GM19438 (cell line): Measurements from ENCODE around the gene TGFBR3L.

ENCODE experiments used
- ATAC-seq: cut with Tn5 transposase; IDR thresholded peaks from one replicate; pipeline ENCODE4 v1.9.1; 2021; ENCODE audit warnings: low read depth; ENCODE audit not compliant: unreplicated experiment

The TGFBR3L gene

DNA sequence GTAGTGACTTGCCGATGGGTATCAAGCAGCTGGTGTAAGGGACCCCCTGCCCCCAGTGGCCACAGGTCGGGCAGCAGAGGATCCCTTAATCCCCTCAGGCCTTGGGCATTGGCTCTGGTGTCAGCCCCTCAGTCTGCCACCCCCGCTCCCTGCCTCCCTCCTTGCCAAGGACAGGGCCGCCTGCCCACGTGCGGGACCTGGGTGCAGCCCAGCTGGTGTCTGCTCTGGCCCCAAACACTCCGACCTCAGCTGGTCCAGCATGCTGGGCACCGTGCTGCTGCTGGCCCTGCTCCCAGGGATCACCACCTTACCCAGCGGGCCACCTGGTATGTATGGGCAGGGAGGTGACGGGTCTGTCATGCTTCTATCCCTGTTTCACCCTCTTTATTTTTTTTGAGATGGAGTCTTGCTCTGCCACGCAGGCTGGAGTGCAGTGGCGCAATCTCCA, at the start of gene TGFBR3L:
Gene TGFBR3L (plus strand): TSS at position 233 of the 448 bp plus-strand sequence.
- no peak for ATAC-seq

DNA sequence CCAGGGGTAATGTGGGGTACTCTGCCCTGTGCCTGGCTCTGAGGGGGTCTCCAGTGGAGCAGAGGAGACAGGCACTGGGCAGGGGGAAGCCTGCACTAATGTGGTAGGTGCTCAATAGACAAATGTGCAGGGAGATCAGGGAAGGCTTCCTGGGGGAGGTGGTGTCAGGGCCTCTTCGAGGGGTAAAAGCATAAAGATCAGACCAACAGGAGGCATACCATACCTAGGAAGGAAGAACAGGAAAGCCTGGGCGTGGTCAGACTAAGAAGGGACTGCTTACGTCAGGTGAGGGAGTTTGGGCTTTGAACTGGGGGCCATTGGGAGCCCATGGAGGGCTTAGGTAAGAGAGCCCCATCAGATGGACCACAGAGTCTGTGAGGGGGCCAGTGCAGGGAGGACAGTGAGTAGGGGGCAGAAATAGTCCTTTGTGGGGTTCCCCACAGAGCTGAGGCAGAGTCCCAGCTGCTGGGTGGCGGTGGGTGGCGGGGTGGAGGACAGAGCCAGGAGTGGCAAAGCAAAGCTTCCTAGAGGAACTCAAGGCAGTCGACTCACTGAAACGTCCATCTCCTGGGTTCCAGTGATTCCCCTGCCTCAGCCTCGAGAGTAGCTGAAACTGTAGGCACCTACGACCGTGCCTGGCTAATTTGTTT, 49.2 kb upstream of the TGFBR3L start:
- no peak for ATAC-seq

DNA sequence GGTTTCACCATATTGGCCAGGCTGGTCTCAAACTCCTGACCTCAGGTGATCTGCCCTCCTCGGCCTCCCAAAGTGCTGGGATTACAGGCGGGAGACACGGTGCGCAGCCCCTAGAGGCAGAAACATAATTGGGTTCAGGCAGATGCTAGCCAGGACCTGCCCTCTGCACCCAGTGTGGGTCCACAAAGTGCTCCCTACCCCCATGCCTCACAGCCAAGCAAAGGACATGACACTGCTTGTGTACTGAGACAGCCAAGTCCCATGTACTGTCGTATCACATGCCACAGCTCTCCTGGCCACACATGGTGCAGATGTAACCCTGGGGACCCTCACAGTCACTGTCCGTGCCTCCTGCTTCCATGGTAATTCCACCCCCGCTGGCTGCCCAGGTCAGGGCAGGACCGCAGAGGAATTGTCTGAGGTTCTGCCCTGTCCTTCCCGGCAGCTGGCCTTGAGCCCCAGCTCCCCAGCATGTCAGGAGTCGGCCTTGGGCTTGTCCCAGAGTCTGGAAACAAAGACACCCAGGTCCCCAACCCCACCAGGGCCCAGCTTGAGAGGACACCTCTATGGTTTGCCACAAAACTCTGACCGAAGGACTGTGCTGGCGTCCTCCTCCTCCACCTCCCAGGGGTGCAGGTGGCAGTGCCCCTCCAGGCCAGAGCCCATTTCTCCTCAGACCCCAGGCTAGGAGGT, 48.1 kb upstream of the TGFBR3L start:
- ATAC-seq = no peak

DNA sequence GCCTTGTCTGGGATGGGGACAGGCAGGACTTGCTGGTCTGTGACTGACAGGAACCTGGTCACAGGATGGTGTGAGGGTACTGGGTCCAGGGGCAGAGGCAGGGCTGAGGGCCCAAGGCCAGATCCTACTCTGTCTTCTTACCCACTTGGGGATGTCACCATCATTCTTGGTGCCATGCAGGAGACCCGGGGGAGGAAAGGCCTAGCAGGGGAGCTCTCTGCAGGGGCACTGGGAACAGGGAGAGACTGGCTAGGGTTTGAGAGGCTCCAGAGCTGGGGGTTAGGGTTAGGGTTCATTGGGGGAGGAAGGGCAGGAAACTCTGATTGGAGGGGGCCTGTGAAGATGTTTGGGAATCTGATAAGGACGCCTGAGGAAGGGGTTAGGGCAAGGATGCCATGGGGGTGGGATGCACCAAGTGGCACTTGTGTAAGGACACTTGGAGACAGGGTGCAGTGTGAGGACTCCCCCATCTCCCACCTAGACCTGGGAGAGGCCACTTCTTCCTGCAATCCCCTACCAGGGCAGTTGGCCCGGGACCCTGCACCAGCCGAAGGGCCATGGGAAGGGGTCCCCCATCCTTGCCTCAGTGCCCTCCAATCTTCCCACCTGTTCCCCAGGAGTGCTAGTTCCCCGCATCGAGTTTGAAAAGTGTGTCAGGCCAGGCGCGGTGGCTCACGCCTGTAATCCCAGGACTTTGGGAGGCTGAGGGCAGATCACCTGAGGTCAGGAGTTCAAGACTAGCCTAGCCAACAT, 47.4 kb upstream of the TGFBR3L start:
- no peak for ATAC-seq

DNA sequence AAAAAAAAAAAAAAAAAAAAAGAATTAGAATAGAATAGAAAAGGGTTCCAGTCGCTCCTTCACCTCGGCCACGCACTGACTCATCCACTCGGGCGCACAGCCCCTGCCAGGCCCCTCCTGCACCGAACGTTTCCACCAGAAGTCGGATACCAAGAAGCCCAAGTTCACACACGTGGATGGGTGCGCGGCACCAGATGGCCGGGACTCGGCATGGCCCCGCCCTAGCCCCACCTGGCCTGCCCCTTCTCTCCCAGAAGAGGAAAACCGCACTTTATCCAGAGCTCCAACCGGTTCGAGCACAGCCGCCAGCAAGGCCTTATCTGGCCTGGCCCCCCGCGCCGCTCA, 46.3 kb upstream of the TGFBR3L start:
- no peak for ATAC-seq

DNA sequence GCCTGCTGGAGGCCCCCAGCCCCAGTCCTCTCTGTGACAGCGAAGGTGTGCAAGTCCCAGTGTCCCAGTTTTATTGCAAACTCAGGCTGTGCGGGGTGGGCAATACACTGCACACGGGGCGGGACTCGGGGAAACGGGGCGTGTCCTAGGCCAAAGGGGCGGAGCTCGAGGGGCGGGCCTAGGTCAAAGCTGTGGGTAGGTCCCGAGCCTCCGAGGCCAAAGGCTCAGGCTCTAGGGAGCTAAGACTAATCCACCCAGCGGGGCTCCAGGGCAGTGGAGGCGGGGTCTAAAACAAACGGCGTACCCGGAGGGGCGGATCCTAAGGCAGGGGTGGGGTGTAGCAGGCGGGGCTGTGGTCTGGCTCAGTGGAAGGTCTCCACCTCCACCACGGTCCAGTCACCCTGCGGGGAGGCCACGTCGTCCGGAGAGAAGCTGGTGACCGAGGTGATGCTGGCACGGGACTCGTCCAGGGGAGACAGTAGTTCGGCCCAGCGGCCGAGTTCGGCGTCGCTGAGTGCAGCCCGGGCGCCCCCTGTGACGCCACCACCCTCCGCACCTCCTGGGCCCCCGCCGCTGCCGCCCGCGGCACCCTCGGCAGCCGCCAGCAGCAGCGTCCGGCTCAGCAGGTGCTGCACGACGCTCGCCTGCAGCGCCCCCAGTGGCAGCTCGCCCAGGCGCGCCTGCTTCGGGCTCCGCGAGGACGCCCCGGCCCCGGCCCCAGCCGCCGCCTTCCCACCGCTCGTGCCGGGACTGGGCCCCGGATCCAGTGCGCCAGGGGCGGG, 45.8 kb upstream of the TGFBR3L start:
- peak; percentile 41 for ATAC-seq

DNA sequence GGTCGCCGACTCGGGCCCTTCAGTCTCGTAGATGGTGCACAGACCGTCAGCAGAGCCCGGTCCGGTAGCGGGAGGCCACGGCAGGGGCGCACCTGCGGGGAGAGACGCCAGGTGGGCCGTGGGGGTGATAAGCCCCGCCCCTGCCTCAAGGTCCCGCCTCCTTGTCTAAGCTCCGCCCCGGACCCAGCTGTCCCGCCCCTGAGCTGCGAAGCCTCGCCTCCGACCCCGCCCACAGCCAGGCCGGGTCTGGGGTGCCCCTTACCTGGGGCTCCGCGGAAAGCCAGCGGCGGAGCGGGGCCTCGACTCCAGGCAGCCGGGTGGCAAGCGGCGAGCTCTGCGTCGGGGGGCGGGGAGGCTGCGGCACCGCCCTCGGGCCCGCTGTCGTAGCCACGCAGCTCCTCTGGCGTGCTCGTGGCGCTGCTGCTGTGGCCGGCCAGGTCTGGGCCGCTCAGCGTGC, 45.1 kb upstream of the TGFBR3L start:
- ATAC-seq = peak; percentile 43

DNA sequence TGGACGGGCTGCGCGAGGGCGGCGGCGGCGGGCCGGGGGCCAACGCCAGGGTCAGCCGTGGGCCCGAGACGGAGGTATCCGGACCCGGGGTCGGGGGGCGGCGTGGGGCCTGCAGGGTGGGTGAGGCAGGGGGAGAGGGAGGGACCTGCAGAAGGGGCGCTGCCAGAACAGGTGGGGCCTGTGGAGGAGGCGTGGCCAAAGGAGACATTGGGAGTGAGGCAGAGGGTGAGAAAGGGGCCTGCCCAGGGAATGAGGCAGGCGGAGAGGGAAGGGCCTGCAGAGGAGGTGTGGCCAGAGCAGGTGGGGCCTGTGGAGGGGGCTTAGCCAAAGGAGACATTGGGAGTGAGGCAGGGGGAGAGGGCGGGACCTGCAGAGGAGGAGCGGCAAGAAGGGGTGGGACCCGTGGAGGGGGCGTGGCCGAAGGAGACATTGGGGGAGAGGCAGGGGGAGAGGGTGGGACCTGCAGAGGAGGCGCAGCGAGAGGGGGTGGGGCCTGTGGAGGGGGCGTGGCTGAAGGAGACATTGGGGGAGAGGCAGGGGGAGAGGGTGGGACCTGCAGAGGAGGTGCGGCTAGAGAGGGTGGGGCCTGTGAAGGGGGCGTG, 44.6 kb upstream of the TGFBR3L start:
- ATAC-seq = no peak

DNA sequence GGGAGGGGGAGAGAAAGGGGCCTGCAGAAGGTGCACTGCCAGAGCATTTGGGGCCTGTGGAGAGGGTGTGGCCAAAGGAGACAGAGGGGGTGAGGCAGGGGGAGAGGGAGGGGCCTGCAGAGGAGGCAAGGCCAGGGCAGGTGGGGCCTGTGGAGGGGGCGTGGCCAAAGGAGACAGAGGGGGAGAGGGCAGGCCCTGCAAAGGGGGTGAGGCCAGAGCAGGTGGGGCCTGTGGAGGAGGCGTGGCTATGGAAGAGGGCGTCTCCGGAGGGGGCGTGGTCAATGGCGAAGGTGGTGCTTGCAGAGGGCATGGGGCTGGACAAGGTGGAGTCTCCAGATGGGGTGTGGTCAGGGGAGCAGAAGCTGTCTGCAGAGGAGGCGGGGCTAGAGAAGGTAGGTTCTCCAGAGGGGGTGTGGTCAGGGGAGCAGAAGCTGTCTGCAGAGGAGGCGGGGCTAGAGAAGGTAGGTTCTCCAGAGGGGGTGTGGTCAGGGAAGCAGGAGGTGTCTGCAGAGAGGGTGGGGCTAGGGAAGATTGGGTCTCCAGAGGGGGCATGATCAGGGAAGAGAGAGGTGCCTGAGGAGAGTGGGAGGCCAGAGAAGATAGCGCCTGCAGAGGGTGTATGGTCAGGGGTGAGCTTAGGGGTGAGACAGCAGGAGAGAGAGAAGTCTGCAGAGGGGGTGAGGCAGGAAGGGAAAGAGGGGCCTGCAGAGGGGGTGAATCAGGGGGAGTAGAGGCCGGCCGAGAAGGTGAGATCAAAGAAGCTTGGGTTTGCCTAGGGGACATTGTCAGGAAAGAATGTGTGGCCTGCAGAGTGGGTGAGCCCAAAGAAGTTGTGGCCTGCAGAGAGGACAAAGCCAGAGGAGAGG, 43.8 kb upstream of the TGFBR3L start:
- no peak for ATAC-seq

DNA sequence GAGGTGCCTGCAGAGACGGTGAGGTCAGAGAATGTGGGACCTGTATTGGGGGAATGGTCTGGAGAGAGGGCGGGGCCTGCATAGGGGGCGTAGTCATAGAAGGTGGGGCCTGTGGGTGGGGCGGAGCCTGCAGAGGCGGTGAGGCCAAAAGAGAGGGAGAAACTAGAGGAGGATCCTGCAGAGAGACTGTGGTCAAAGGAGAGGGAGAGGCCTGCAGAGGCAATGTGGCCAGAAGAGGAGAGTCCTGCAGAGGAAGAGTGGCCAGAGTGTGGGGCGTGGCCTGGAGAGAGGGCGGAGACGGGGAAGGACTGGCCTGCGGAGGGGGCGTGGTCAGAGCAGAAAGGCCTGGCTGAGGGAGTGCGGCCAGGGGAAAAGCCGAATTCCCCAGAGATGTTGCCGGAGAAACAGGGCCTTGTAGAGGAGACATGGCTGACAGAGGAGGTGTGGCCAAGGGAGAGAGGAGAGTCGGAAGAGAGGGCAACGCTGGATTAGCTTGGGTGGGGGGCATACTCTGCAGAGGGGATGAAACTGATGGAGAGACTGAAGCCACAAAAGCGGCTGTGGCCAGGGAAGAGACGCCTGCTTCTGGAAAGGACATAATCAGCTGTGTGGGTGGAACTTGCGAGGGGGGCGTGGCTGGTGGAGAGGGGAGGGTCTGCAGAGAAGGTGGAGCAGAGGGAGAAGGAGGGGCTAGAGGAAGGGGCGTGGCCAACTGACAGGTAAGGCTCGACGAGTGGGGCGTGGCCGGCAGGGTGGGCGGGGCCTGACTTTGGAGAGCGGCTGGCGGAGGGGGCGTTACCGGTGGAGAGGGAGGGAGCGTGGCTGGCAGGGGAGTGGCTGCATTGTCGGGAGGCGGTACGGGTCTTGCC, 43.0 kb upstream of the TGFBR3L start:
- no peak for ATAC-seq

DNA sequence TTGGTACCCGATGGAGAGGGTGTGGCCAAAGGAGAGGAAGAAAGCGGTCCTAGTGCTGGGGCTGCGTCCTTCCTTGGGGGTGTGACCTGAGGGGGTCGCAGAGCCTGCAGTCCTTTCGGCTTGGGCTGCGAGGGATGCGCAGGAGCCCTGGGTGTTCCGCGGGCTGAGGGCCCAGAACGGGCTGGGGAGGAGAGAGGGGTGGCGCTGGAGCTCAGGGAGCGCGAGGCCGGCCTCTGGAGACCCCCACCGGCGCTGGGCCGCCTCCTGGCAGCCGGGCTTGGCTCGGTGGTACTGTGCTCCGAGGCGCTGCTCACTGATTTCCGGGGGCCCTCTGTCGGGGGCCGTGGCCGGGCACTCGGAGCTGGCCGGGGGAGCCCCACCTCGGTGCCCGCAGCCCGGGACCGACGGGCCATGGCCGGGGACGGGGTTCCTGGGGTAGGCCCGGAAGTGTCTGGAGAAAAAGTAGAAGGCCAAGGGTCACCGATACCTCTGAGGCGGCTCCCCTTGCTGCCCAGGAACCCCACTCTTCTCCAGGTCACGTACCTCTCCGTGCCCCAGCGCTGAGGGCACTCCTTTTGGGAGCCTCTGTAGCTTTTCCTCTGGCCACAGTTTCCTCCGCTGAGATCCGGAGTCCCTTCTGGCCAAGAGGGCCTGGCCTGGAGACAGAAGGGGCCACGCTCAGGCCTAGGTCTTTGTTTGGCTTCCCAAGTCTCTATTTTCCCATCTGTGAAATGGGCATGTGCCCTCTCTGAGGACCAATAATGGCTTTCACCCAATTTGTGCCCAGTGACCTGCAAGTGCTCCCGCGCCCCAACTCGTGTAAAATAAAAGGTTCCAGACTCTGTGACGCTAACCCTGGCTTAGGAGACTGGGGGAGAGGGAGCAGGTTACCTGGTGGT, 42.1 kb upstream of the TGFBR3L start:
- ATAC-seq = no peak

DNA sequence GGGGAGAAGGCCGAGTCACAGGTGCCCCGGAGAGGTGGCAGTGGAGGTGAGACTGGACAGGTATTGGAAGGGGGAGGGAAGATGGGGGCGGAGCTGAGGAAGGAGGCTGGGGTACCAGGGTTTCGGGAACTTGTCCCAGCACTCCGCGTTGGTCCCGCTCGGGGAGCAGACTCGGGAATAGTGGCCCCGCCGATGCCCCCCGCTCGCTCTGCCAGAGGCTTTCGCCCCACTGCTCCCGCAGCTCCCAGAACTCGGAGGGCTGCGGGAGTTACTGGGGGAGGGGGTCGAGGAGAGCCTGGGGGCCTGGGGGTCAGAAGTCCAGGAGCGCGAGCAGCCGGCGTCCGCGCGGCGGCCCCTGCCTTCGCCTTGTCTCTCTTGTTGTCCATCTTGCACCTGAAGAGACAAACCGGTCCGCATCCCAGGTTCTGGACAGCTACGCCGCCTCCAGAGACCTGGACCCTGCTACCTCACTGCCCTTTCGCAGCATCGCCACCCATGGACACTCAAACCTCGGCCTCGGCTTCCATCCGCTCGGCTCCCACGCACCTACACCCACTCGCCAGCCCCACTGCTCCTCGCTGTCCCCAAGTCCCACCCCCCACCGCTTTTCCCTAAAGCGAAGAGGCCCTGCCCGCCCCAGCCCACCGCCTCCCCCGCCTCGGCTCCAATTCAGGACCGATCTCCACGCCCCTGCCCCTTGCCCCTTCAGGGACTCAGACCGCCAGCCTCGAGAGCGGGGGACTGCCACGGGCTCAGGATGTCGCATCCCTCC, 41.1 kb upstream of the TGFBR3L start:
- ATAC-seq = no peak

DNA sequence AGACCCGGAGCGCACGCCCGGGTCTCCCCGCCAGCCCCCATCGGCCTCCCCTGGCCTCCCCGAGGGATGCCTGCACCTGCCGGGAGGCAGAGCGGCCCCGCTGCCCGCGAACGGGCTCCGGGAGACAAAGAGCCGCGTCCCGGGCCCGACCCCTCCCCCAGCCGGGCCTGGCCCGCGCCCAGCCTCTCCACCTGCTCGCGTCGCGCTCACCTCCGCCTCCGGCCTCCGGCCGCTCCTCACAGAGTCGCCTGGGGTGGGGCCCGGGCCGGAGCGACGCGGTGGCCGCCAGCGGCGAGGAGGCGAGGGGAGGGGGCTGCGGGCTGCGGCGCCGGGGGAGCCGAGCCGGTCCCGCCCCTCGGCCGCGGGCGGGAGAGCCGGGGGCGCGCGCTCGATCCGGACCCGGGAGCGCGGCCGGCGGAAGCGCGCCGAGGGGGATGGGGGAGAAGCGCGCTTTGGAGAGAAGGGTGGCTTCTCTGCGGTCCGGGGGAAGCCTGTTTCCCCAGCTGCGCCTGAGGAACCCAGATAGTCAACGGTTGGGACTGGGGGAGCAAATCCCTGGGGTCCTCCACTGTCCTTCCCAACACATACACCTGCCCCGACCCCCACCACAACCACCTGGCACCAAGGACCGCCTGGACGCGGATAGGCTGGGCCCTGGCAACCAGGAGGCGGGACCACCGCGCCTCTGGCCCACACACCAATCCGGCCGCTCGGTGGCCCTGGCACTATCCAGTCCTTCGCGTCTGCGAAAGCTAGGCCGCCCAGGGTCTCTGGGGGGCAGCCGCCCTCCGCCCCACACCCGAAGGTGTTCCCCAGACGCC, 40.3 kb upstream of the TGFBR3L start, which contains the start of gene PRR36:
Gene PRR36 (minus strand): TSS at position 315 of the 821 bp plus-strand sequence. CDS start 701 bp downstream, outside the sequence.
- ATAC-seq = no peak

DNA sequence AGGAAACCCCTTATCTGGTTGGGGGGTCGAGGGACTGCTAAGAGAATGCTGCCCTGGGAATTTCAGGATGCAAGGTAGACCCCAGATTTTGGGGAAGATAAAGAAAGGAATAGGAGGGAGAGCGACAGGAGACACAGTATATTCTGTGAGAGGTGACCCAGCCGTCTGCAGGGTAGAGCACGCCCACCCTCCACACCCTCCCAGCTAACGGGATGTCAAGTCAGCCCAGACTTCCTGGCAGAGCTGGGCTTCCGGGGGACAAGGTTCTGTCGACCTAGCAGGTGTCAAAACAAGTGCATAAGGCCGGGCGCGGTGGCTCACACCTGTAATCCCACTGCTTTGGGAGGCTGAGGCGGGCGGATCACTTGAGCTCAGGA, 39.7 kb upstream of the TGFBR3L start:
- no peak for ATAC-seq

DNA sequence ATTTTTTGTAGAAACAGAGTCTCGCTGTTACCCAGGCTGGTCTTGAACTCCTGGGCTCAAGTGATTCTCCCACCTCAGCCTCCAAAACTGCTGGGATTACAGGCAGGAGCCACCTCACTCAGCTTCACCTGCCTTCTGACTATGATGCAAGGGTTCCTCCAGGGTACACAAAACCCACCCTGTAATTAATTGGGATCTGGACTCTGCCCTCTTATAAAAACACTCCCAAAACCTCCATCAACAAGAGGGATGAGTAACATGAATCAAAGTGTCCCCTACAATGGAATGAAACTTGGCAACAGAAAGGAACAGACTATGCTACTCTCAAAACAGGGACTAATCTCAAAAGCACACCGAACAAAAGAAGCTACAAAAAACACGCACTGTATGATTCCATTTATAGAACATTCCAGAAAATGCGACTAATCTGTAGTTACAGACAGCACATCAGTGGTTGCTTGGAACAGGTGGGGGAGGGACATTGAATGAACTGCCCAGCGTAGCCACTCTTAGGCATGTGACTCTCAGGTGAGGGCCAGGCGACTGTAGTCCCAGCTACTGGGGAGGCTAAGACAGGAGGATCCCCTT, 37.3 kb upstream of the TGFBR3L start:
- ATAC-seq = no peak
